GM13976 (cell line): ENCODE measurements around the gene HES7.

Experiments used
- DNase-seq: peaks from one replicate; pipeline ENCODE4 v3.0.0; 2012; ENCODE audit warnings: low spot score
- CTCF ChIP-seq: IDR thresholded peaks from 2 replicates; pipeline ENCODE4 v1.5.1; 2012; ENCODE audit warnings: borderline replicate concordance, mild to moderate bottlenecking; ENCODE audit not compliant: insufficient read depth; ENCODE audit errors: extremely low read depth, missing control alignments, control extremely low read depth
- in situ Hi-C: fragments of 300-500 bp; cut with MboI; formaldehyde crosslinking; loops from one replicate; pipeline ENCODE4 v1.12.0; 2022; ENCODE audit warnings: low sequenced_read_pairs, mixed read lengths, inconsistent platforms; ENCODE audit not compliant: unreplicated experiment

The HES7 gene

GRCh38 chr17:8159459-8160223 lies 35.7 kb upstream of the HES7 start:
- in situ Hi-C loops: no loop called here
- DNase-seq: no peak
- no peak for TF ChIP-seq CTCF

- no peak for DNase-seq
- TF ChIP-seq CTCF: no peak
- in situ Hi-C loops: no loop called here
Measured at GRCh38 chr17:8159032-8159400, 35.1 kb upstream of the HES7 start.

DNA sequence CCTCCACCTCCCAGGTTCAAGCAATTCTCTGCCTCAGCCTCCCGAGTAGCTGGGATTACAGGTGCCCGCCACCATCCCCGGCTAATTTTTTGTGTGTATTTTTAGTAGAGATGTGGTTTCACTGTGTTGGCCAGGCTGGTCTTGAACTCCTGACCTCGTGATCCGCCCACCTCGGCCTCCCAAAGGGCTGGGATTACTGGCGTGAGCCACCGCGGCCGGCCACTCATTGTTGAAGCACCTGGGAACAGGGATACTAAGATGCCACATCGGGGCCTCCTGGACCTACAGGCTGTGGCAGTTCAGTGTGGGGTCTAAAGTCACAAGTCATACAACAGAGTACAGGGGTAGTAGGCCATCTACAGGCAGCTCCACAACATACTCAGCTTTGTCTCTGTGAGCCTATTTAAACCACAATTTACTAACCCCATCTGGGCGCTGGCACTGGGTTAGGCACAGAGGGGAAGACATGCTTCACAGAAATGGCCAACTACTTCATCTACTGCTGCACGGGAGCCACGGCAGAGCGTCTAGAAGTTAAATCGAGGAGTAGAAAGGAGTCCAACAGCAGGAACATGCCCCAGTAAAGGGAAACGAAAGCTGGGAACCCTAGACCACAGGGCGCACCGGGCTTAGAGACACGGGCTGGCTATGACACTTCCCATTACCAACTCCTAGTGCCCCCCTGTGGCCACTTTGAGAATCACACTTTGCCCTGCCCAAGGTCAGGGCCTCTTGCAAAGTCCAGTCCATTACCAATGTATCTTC lies 34.5 kb upstream of the HES7 start:
- DNase-seq: peak; percentile 84
- peak; percentile 86 for TF ChIP-seq CTCF
- in situ Hi-C loops: no loop called here

- TF ChIP-seq CTCF: no peak
- peak; percentile 97 for DNase-seq
- in situ Hi-C loops: no loop called here
Measured at GRCh38 chr17:8156246-8156992, 32.5 kb upstream of the HES7 start.

- TF ChIP-seq CTCF: no peak
- in situ Hi-C loops: no loop called here
Measured at GRCh38 chr17:8155996-8156245, 32.0 kb upstream of the HES7 start.

GRCh38 chr17:8155231-8155995 lies 31.5 kb upstream of the HES7 start:
- in situ Hi-C loops: no loop called here

More at GRCh38 chr17:8155996-8156245, 32.0 kb upstream of the HES7 start:
- no peak for DNase-seq

More at GRCh38 chr17:8155231-8155995, 31.5 kb upstream of the HES7 start:
- no peak for TF ChIP-seq CTCF
- no peak for DNase-seq
